NCI-H1092 (cell line): ENCODE data around the gene FAM151B.

ENCODE experiments used
- DNase-seq: peaks from one replicate; lab custom pipeline; 2025; lab: John Stamatoyannopoulos, UW

Gene FAM151B

GRCh38 chr5:80590766-80591165 is 102.9 kb downstream of the FAM151B start:
- no peak for DNase-seq

- DNase-seq, result no peak
Measured at GRCh38 chr5:80591352-80591751, 103.5 kb downstream of the FAM151B start.

- no peak for DNase-seq
Measured at GRCh38 chr5:80592105-80592504, 104.2 kb downstream of the FAM151B start.
